Measurements from ENCODE around the gene SPIB.

Gene SPIB

GRCh38 chr19:50383001-50383851 is 35.5 kb upstream of the SPIB start:
- peaks cover 51 to 64% of the 10 kb centered on the region in 2 experiments for H3K36me3 ChIP-seq (ENCODE audit: control insufficient read depth in 1 of 2, insufficient read depth in 2 of 2, low read depth in 1 of 2, low read length in 2 of 2)
- H4K91ac ChIP-seq (ENCODE audit: low read length), result no peak overlapping the region
- peak overlapping the region; percentile 57 for H2BK120ac ChIP-seq (ENCODE audit: low read depth, low read length)
- H3K9ac ChIP-seq (ENCODE audit: low read length), result peak overlapping the region; percentile 88
- H2AFZ ChIP-seq (ENCODE audit: low read depth, low read length), result peak overlapping the region; percentile 66
- peaks cover 41% of the 10 kb centered on the region for H3K79me1 ChIP-seq (replicated peaks; ENCODE audit: low read length, poor library complexity, severe bottlenecking)
- H3K4ac ChIP-seq (ENCODE audit: low read depth in 1 of 2, low read length in 2 of 2), result peak overlapping the region; percentile 13 to 47
- 60% methylated on average over 21 of the region's 21 CpGs for WGBS
- H3K23ac ChIP-seq (ENCODE audit: low read length in 2 of 2), result no peak overlapping the region
- no peak overlapping the region for H2BK12ac ChIP-seq (ENCODE audit: low read length in 2 of 2)
- peak overlapping the region in 1 of 2 experiments; percentile 48 for H3K14ac ChIP-seq (ENCODE audit: low read length in 2 of 2)
- no peak overlapping the region for H2AK5ac ChIP-seq (ENCODE audit: low read length, severe bottlenecking)
- peak overlapping the region; percentile 71 for H3K27ac ChIP-seq (ENCODE audit: low read length, poor library complexity, severe bottlenecking)
- no peaks in the 10 kb centered on the region for H3K9me3 ChIP-seq (ENCODE audit: control insufficient read depth, low read length)
- peak overlapping the region; percentile 54 to 83 for H3K4me3 ChIP-seq (ENCODE audit: insufficient read depth in 1 of 2, low read depth in 1 of 2, low read length in 2 of 2)
- DNase-seq, result no peak
- peak overlapping the region; percentile 72 to 74 for H3K18ac ChIP-seq (ENCODE audit: low read depth in 1 of 2, low read length in 2 of 2)
- H3K4me1 ChIP-seq (ENCODE audit: control insufficient read depth, insufficient read depth, low read depth, low read length), result peaks cover 10% of the 10 kb centered on the region
- H3K4me2 ChIP-seq (ENCODE audit: low read length, poor library complexity, severe bottlenecking), result peak overlapping the region; percentile 89
- no peaks in the 10 kb centered on the region for H3K27me3 ChIP-seq (ENCODE audit: control insufficient read depth in 1 of 2, insufficient read depth in 1 of 2, low read length in 2 of 2)
- H2BK15ac ChIP-seq (ENCODE audit: low read depth, poor library complexity, severe bottlenecking), result no peak overlapping the region
- no peak overlapping the region for H2BK5ac ChIP-seq (ENCODE audit: low read depth, low read length, poor library complexity, severe bottlenecking)
- H4K8ac ChIP-seq (ENCODE audit: low read length), result peak overlapping the region; percentile 54

- Histone ChIP-seq H3K4me1 (ENCODE audit: control insufficient read depth, insufficient read depth, low read depth, low read length) (peaks cover 10% of the 10 kb centered on the region), H2AFZ (ENCODE audit: low read depth, low read length) (peak within 1 kb of the TSS; percentile 66), H2AK5ac (ENCODE audit: low read length, severe bottlenecking) (no peak within 1 kb of the TSS), H3K27ac (ENCODE audit: low read length, poor library complexity, severe bottlenecking) (peak within 1 kb of the TSS; percentile 71), H3K14ac (ENCODE audit: low read length in 2 of 2) (peak within 1 kb of the TSS in 1 of 2 experiments; percentile 82), H2BK120ac (ENCODE audit: low read depth, low read length) (peak within 1 kb of the TSS; percentile 57), H3K9me3 (ENCODE audit: control insufficient read depth, low read length) (no peaks in the 10 kb centered on the region), H3K27me3 (ENCODE audit: control insufficient read depth in 1 of 2, insufficient read depth in 1 of 2, low read length in 2 of 2) (no peaks in the 10 kb centered on the region), H3K18ac (ENCODE audit: low read depth in 1 of 2, low read length in 2 of 2) (peak within 1 kb of the TSS; percentile 84), H2BK15ac (ENCODE audit: low read depth, poor library complexity, severe bottlenecking) (peak within 1 kb of the TSS; percentile 96), H3K36me3 (ENCODE audit: control insufficient read depth in 1 of 2, insufficient read depth in 2 of 2, low read depth in 1 of 2, low read length in 2 of 2) (peaks cover 43 to 55% of the 10 kb centered on the region in 2 experiments), H3K23ac (ENCODE audit: low read length in 2 of 2) (peak within 1 kb of the TSS in 1 of 2 experiments; percentile 3), H3K9ac (ENCODE audit: low read length) (peak within 1 kb of the TSS; percentile 88), H3K4ac (ENCODE audit: low read depth in 1 of 2, low read length in 2 of 2) (peak within 1 kb of the TSS; percentile 47 to 80), H4K91ac (ENCODE audit: low read length) (peak within 1 kb of the TSS; percentile 80), H2BK12ac (ENCODE audit: low read length in 2 of 2) (no peak within 1 kb of the TSS), H2BK5ac (ENCODE audit: low read depth, low read length, poor library complexity, severe bottlenecking) (no peak within 1 kb of the TSS), H3K4me2 (ENCODE audit: low read length, poor library complexity, severe bottlenecking) (peak within 1 kb of the TSS; percentile 89), H3K4me3 (ENCODE audit: insufficient read depth in 1 of 2, low read depth in 1 of 2, low read length in 2 of 2) (peak within 1 kb of the TSS; percentile 71 to 83), H3K79me1 (replicated peaks; ENCODE audit: low read length, poor library complexity, severe bottlenecking) (peaks cover 38% of the 10 kb centered on the region), H4K8ac (ENCODE audit: low read length) (peak within 1 kb of the TSS; percentile 75)
- peak; percentile 97 for DNase-seq
- 1% methylated on average over 76 of the region's 78 CpGs for WGBS
These were observed 34.7 kb upstream of the SPIB start, which contains the start of gene POLD1 for GRCh38 chr19:50383852-50384684. POLD1 (plus strand) TSS chr19:50384347; CDS start chr19:50398852, 14,505 bp downstream.

GRCh38 chr19:50384685-50385535 is 33.8 kb upstream of the SPIB start:
- no peak overlapping the region for H2BK15ac ChIP-seq (ENCODE audit: low read depth, poor library complexity, severe bottlenecking)
- peak; percentile 22 for DNase-seq
- H3K36me3 ChIP-seq (ENCODE audit: control insufficient read depth in 1 of 2, insufficient read depth in 2 of 2, low read depth in 1 of 2, low read length in 2 of 2), result peaks cover 35 to 47% of the 10 kb centered on the region in 2 experiments
- peaks cover 33% of the 10 kb centered on the region for H3K79me1 ChIP-seq (replicated peaks; ENCODE audit: low read length, poor library complexity, severe bottlenecking)
- H3K4me2 ChIP-seq (ENCODE audit: low read length, poor library complexity, severe bottlenecking), result peak overlapping the region; percentile 89
- H3K14ac ChIP-seq (ENCODE audit: low read length in 2 of 2), result peak overlapping the region in 1 of 2 experiments; percentile 82
- H3K9me3 ChIP-seq (ENCODE audit: control insufficient read depth, low read length), result no peaks in the 10 kb centered on the region
- no peak overlapping the region for H2BK12ac ChIP-seq (ENCODE audit: low read length in 2 of 2)
- WGBS, result 20% methylated on average over 26 of the region's 26 CpGs
- H2AFZ ChIP-seq (ENCODE audit: low read depth, low read length), result no peak overlapping the region
- H2BK120ac ChIP-seq (ENCODE audit: low read depth, low read length), result no peak overlapping the region
- H2AK5ac ChIP-seq (ENCODE audit: low read length, severe bottlenecking), result no peak overlapping the region
- H3K9ac ChIP-seq (ENCODE audit: low read length), result peak overlapping the region; percentile 88
- H3K23ac ChIP-seq (ENCODE audit: low read length in 2 of 2), result peak overlapping the region in 1 of 2 experiments; percentile 28
- H3K18ac ChIP-seq (ENCODE audit: low read depth in 1 of 2, low read length in 2 of 2), result peak overlapping the region; percentile 10 to 84
- no peak overlapping the region for H2BK5ac ChIP-seq (ENCODE audit: low read depth, low read length, poor library complexity, severe bottlenecking)
- H4K8ac ChIP-seq (ENCODE audit: low read length), result peak overlapping the region; percentile 75
- peak overlapping the region; percentile 4 for H3K27ac ChIP-seq (ENCODE audit: low read length, poor library complexity, severe bottlenecking)
- peaks cover 10% of the 10 kb centered on the region for H3K4me1 ChIP-seq (ENCODE audit: control insufficient read depth, insufficient read depth, low read depth, low read length)
- peak overlapping the region in 1 of 2 experiments; percentile 54 for H3K4ac ChIP-seq (ENCODE audit: low read depth in 1 of 2, low read length in 2 of 2)
- peak overlapping the region; percentile 71 to 83 for H3K4me3 ChIP-seq (ENCODE audit: insufficient read depth in 1 of 2, low read depth in 1 of 2, low read length in 2 of 2)
- no peaks in the 10 kb centered on the region for H3K27me3 ChIP-seq (ENCODE audit: control insufficient read depth in 1 of 2, insufficient read depth in 1 of 2, low read length in 2 of 2)
- peak overlapping the region; percentile 80 for H4K91ac ChIP-seq (ENCODE audit: low read length)

All from mesenchymal stem cell (in vitro differentiated cells and primary cell).